ENCODE measurements around the gene ACVR2B. TPM values are rescaled to one million over a fixed set of nuclear protein-coding genes. Genes with fewer than 3 reads are reported as not detected.

Gene ACVR2B
- total and polyA plus RNA-seq, 2 of the 13 experiments (the other 11 are each of a cell fraction or from before 2014, with no cell fraction given): 10.0 to 12.7 TPM

DNA sequence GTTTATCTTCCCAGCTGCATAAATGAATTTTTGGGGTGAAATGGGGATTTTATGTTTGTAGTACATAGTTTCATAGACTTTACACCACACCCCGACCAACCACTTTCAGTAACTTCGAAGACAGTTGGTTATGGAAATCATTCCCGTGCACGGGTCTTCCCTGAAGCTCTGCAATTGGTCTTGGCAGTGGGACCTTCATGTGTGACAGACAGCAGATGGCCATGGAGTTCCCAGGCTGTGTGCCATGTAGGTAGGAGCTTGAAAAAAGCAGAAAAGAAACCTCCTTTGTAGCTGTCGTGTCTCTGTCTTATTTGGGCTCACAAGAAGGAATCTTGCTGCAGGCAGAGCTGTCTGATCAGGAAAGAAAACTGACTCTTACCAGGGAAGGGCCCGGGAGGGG, 68.3 kb downstream of the ACVR2B start (continued):
- TF ChIP-seq ZNF18 (CRISPR knock-in tag; IDR thresholded peaks at IDR 0.05; ENCODE audit: insufficient replicate concordance): no peak
- TF ChIP-seq, protein P1, sequence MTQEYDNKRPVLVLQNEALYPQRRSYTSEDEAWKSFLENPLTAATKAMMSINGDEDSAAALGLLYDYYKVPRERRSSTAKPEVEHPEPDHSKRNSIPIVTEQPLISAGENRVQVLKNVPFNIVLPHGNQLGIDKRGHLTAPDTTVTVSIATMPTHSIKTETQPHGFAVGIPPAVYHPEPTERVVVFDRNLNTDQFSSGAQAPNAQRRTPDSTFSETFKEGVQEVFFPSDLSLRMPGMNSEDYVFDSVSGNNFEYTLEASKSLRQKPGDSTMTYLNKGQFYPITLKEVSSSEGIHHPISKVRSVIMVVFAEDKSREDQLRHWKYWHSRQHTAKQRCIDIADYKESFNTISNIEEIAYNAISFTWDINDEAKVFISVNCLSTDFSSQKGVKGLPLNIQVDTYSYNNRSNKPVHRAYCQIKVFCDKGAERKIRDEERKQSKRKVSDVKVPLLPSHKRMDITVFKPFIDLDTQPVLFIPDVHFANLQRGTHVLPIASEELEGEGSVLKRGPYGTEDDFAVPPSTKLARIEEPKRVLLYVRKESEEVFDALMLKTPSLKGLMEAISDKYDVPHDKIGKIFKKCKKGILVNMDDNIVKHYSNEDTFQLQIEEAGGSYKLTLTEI (CRISPR knock-in tag; conservative IDR thresholded peaks at IDR 0.05): no peak
- TF ChIP-seq PBX2 (CRISPR knock-in tag; IDR thresholded peaks at IDR 0.05): no peak

GRCh38 chr3:38524141-38524739, 70.5 kb downstream of the ACVR2B start:
- WGBS (ENCODE audit: low lambda C conversion rate): 93% methylated on average over 5 of the region's 5 CpGs
- CTCF ChIA-PET (ENCODE audit: low intra/inter-chr PET ratio, low total read pairs): no interaction called here
- ATAC-seq (no peak), DNase-seq (ENCODE audit: low spot score) (no peak), FAIRE-seq (no peak)
- H3K27ac ChIP-seq (ENCODE audit: extremely low read length, insufficient read depth, low read length): no peak overlapping the region
- no peaks in the 10 kb centered on the region for H3K27me3 ChIP-seq (ENCODE audit: control insufficient read depth in 1 of 2, insufficient read depth in 2 of 2, low read length in 2 of 2)
- H3K36me3 ChIP-seq (replicated peaks in 1 of 2; ENCODE audit: control insufficient read depth in 1 of 2, insufficient read depth in 2 of 2, low read length in 2 of 2): peaks cover 1 to 16% of the 10 kb centered on the region in 2 experiments; a peak in 3 of 5 replicates
- H3K9me3 ChIP-seq (ENCODE audit: low read length): no peaks in the 10 kb centered on the region
- intact Hi-C loops (cut with micrococcal nuclease; ENCODE audit: unreplicated experiment) (no loop called here), in situ Hi-C loops (cut with HindIII; ENCODE audit: extremely low pct_ligation_motif_present, low pct_unique_long_range_greater_than_20kb) (no loop called here)
- no peak overlapping the region for H3K4me3 ChIP-seq (replicated peaks in 1 of 3; ENCODE audit: insufficient read depth in 1 of 3, low read depth in 2 of 3, low read length in 3 of 3)
- H2AFZ ChIP-seq (ENCODE audit: low read length): no peak overlapping the region
- no peak overlapping the region for H3K4me2 ChIP-seq (ENCODE audit: low read depth, low read length)
- H3K9ac ChIP-seq (ENCODE audit: insufficient read depth, low read depth, low read length): no peak overlapping the region
- no peaks in the 10 kb centered on the region for H4K20me1 ChIP-seq (ENCODE audit: insufficient read depth, low read length)
- H3K79me2 ChIP-seq (ENCODE audit: insufficient read depth, low read length): no peaks in the 10 kb centered on the region
- no TSS peak for BruUV-seq (replicated peaks)
- H3K4me1 ChIP-seq (ENCODE audit: insufficient read depth, low read length): no peaks in the 10 kb centered on the region
- POLR2A ChIA-PET: no interaction called here
- TF ChIP-seq SOX6 (IDR thresholded peaks at IDR 0.05) (no peak), SOX6 (CRISPR knock-in tag; IDR thresholded peaks at IDR 0.05) (no peak), MZF1 (CRISPR knock-in tag; IDR thresholded peaks at IDR 0.05; ENCODE audit: borderline replicate concordance) (no peak), ZNF607 (CRISPR knock-in tag; IDR thresholded peaks at IDR 0.05; ENCODE audit: borderline replicate concordance) (no peak), TBX3 (IDR thresholded peaks at IDR 0.05; ENCODE audit: borderline replicate concordance) (no peak), ZFX (CRISPR knock-in tag; IDR thresholded peaks at IDR 0.05; ENCODE audit: low read depth) (no peak), POLR2A (IDR thresholded peaks at IDR 0.05; ENCODE audit: insufficient read depth in 1 of 2, low read depth in 2 of 2, low read length in 2 of 2) (no peak), ZNF569 (CRISPR knock-in tag; IDR thresholded peaks at IDR 0.05; ENCODE audit: borderline replicate concordance) (no peak), GPBP1L1 (CRISPR knock-in tag; IDR thresholded peaks at IDR 0.05) (no peak)
- TF ChIP-seq, protein P2, sequence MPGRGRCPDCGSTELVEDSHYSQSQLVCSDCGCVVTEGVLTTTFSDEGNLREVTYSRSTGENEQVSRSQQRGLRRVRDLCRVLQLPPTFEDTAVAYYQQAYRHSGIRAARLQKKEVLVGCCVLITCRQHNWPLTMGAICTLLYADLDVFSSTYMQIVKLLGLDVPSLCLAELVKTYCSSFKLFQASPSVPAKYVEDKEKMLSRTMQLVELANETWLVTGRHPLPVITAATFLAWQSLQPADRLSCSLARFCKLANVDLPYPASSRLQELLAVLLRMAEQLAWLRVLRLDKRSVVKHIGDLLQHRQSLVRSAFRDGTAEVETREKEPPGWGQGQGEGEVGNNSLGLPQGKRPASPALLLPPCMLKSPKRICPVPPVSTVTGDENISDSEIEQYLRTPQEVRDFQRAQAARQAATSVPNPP (CRISPR knock-in tag; IDR thresholded peaks at IDR 0.05): no peak
- TF ChIP-seq, protein P3, sequence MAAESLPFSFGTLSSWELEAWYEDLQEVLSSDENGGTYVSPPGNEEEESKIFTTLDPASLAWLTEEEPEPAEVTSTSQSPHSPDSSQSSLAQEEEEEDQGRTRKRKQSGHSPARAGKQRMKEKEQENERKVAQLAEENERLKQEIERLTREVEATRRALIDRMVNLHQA (CRISPR knock-in tag; IDR thresholded peaks at IDR 0.05): no peak

Data from HepG2 (cell line).